NCI-H1417 (cell line): ENCODE results near the gene MGAT4A.
"Not testable (repeated sequence)": the region's sequence is repeated elsewhere in the genome, so short reads cannot be mapped to it uniquely, and the experiment has no call there.

ENCODE experiments used
- DNase-seq, 3 experiments: peaks; one replicate each; lab custom pipeline; 2025; lab: John Stamatoyannopoulos, UW

The MGAT4A gene

GRCh38 chr2:98730053-98730706, 752 bp downstream of the MGAT4A start:
- peak; percentile 59 to 82 (median 73) for DNase-seq

GRCh38 chr2:98729652-98730051, 1.3 kb downstream of the MGAT4A start:
- DNase-seq: peak in 2 of 3 experiments; percentile 37 to 67

GRCh38 chr2:98728088-98728718, 2.7 kb downstream of the MGAT4A start:
- DNase-seq: not testable (repeated sequence)

GRCh38 chr2:98727369-98728087, 3.4 kb downstream of the MGAT4A start:
- peak in 1 of 3 experiments; percentile 29 for DNase-seq

GRCh38 chr2:98726735-98727368, 4.1 kb downstream of the MGAT4A start:
- DNase-seq: no peak

- DNase-seq: peak in 1 of 3 experiments; percentile 20
These were observed 4.7 kb downstream of the MGAT4A start for GRCh38 chr2:98726205-98726604.

DNA sequence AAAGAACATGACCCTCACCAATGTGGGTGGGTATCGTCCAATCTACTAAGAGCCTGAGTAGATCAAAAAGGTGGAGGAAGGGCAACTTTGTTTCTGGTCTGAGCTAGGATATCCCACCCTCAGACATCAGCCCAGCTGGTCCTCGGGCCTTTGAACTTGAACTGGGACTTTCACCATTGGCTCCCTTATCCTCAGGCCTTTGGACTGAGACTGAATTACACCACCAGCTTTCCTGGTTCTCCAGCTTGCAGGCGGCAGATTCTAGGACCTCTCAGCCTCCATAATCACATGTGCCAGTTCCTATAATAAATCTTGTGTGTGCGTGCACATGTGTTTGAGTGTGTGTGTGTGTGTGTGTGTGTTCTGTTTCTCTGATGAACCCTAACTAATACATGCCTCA, 10.6 kb downstream of the MGAT4A start:
- no peak for DNase-seq

- DNase-seq: no peak
These were observed 13.3 kb downstream of the MGAT4A start for GRCh38 chr2:98717621-98718020.

DNA sequence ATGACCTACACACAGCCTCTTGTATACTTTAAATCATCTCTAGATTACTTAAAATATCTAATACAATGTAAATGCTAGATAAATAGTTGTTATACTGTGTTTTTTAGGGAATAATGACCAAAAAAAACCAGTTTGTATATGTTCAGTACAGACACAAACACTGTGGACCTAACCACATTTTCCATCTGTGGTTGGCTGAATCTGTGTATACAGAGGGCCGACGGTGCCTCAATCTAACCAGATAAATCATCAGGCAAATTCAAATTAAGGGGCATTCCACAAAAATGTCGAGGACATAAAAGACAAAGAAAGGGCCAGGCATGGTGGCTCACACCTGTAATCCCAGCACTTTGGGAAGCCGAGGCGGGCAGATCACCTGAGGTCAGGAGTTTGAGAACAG, 14.1 kb downstream of the MGAT4A start:
- DNase-seq: no peak

- no peak for DNase-seq
These were observed 15.0 kb downstream of the MGAT4A start for GRCh38 chr2:98715812-98716451.

- DNase-seq: no peak
These were observed 17.5 kb downstream of the MGAT4A start for GRCh38 chr2:98713332-98714015.

GRCh38 chr2:98712145-98712544, 18.8 kb downstream of the MGAT4A start:
- no peak for DNase-seq

DNA sequence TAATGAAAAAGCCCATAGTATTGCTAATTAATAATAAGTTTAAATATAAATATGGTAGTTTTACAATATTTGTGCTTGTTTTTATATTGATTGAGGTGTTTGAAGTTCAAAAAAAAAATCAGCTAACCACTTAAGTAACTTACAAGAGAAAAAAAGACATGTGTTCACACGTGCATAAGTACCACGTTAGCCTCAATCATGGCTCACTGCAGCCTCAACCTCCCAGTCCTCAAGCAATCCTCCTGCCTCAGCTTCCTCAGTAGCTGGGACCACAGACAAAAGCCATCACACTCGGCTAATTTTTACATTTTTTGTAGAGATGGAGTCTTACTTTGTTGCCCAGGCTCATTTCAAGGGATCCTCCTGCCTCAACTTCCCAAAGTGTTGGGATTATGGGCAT, 19.4 kb downstream of the MGAT4A start:
- DNase-seq: no peak

GRCh38 chr2:98710734-98711133, 20.2 kb downstream of the MGAT4A start:
- DNase-seq: no peak

DNA sequence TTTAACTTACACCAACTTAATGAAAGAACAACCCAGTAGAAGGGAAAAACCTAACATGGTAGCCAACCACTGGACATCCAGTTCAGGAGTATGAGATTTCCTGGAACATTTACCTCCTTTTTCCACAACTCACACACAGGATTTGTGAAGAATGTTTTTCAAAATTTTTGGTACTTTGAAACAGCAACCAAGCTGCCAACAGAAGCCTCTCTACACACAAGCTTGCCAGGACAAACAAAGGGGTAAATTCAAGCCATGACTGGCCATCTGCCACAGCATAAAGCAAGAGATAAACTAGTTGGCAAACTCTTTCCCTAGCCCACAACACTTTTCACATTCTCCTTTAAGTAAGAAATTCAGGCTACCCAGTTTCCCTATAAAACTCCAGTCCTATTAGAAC, 21.4 kb downstream of the MGAT4A start:
- no peak for DNase-seq

- peak in 1 of 3 experiments; percentile 5 for DNase-seq
These were observed 22.3 kb downstream of the MGAT4A start for GRCh38 chr2:98708396-98709186.

DNA sequence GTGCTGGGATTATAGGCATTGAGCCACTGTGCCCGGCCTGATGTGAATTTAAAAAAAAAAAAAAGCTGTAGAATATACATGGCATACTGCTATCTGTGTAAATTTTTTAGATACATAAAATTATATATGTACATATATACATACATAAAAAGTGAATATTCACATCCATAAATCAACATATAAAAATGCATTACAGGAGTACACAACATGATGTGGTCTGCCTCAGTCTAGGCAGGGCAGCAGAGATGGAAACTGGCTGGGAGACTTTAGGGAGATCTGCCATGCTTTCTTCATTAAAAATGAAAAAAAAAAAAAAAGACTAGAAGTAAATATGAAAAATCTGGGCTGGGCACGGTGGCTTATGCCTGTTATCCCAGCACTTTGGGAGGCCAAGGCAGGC, 24.3 kb downstream of the MGAT4A start:
- DNase-seq: no peak

DNA sequence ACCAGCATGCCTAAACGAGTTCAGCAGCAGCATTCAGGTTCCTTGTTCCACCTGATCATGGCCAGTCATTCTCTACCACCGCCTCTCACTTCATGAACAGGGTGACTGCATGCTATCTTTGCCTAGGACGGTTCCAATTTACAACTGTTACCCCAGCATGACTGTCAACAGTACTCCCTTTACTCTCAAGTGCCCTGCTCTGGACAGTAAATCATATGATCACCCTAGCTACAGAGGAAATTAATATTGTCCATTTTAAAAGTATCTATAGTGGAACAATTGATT, 25.7 kb downstream of the MGAT4A start:
- DNase-seq: no peak

- DNase-seq: peak; percentile 11 to 90 (median 66)
These were observed 26.2 kb downstream of the MGAT4A start for GRCh38 chr2:98704499-98705332.

GRCh38 chr2:98703738-98704137, 27.2 kb downstream of the MGAT4A start:
- no peak for DNase-seq
